Measurements from ENCODE around the gene SMIM43. TPM values are rescaled to one million over a fixed set of nuclear protein-coding genes. Genes with fewer than 3 reads are reported as not detected.

Gene SMIM43
- total RNA-seq, 1 experiment from 2014 or later, result not detected

DNA sequence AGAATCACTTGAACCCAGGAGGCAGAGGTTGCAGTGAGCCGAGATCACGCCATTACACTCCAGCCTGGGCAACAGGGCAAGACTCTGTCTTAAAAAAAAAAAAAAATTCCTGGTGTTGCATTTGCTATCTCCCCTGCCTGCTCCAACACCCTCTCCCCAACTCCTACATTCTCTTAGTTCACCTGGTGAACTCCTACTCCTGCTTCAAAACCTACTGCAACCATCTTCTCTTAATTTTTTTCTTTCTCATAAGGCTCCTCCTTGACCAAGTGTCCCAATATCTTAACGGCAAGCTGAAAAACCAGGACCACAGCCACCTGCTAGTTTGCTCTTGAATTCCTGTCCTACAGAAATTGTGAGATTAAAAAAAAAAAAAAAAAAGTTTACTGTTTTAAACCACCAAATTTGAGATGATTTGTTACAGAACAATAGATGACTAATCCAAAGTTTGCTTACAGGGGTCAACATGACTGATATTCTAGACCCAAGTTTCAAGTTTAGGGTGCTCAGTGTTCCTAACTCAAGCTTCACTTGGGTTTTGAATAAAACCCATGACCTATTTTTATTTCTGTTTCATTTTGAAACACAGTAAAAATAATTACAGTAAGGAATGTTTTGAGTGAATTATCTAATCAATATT lies 55.1 kb downstream of the SMIM43 start:
- intact Hi-C loops (cut with micrococcal nuclease), result no loop called here
- RAD21 ChIA-PET (ENCODE audit: low non-redundant PET in 1 of 2, low total read pairs in 2 of 2, uncharacterized antibody in 2 of 2, unreplicated experiment in 2 of 2), result no interaction called here
- peak overlapping the region; percentile 50 for H2AFZ ChIP-seq (ENCODE audit: low read depth, low read length, poor library complexity, severe bottlenecking)
- POLR2A ChIA-PET, result interaction anchor here (0.7 kb wide), 1 partner anchor 1073 kb away, joined by 3 read pairs; no protein-coding TSS in a partner anchor
- H3K27me3 ChIP-seq (ENCODE audit: insufficient read depth, low read length), result no peaks in the 10 kb centered on the region
- H3K4me2 ChIP-seq (ENCODE audit: low read length), result peak overlapping the region; percentile 31; the same call in 1 of the 2 replicates
- DNase-seq (ENCODE audit: low read depth, low spot score), result no peak
- H3K4me1 ChIP-seq (ENCODE audit: control insufficient read depth in 1 of 2, insufficient read depth in 2 of 2, low read length in 2 of 2), result peaks cover 20 to 43% of the 10 kb centered on the region in 2 experiments
- CTCF ChIA-PET, result no interaction called here
- no peak for ATAC-seq
- H3K9ac ChIP-seq (ENCODE audit: low read length), result no peak overlapping the region
- H3K36me3 ChIP-seq (ENCODE audit: control insufficient read depth in 1 of 2, insufficient read depth in 2 of 2, low read length in 2 of 2), result no peaks in the 10 kb centered on the region
- H3K9me3 ChIP-seq (ENCODE audit: control insufficient read depth in 1 of 2, insufficient read depth in 1 of 2, low read depth in 1 of 2, low read length in 2 of 2), result no peaks in the 10 kb centered on the region
- H4K20me1 ChIP-seq (ENCODE audit: insufficient read depth), result no peaks in the 10 kb centered on the region
- no peak overlapping the region for H3K4me3 ChIP-seq (replicated peaks in 1 of 2; ENCODE audit: low read depth in 1 of 2, low read length in 2 of 2)
- H3K79me2 ChIP-seq (ENCODE audit: insufficient read depth, low read length), result no peaks in the 10 kb centered on the region
- TF ChIP-seq TCF7L2 (IDR thresholded peaks at IDR 0.05; ENCODE audit: borderline replicate concordance, extremely low read depth, insufficient read depth, insufficient read length), result no peak
- TF ChIP-seq MAX (IDR thresholded peaks at IDR 0.05), result no peak
- TF ChIP-seq JUND (IDR thresholded peaks at IDR 0.05), result no peak
- H3K9me2 ChIP-seq (ENCODE audit: insufficient read depth), result no peaks in the 10 kb centered on the region
- no peak overlapping the region for H3K27ac ChIP-seq (ENCODE audit: low read depth, low read length)
- no TSS peak for BruUV-seq (replicated peaks)

Other genes with a start within 250 kb of the SMIM43 start
- 186 TPM for gene ANXA5, start 68.2 kb downstream of the SMIM43 start, total RNA-seq (2021; ENCODE audit: unreplicated experiment)
- 58.6 TPM for gene EXOSC9, start 36.2 kb upstream of the SMIM43 start, total RNA-seq (2021; ENCODE audit: unreplicated experiment)
- 75.4 TPM for gene CCNA2, start 58.7 kb upstream of the SMIM43 start, total RNA-seq (2021; ENCODE audit: unreplicated experiment)
- 22.9 TPM for gene BBS7, start 105.3 kb upstream of the SMIM43 start, total RNA-seq (2021; ENCODE audit: unreplicated experiment)
- gene TRPC3, start 186.9 kb upstream of the SMIM43 start, total RNA-seq (2021; ENCODE audit: unreplicated experiment), result 0.25 TPM